VCaP (cell line): ENCODE results near the gene SNHG17.
"Not testable (repeated sequence)": the region's sequence is repeated elsewhere in the genome, so short reads cannot be mapped to it uniquely, and the experiment has no call there.

Experiments
- H3K27ac ChIP-seq: fragments of 450-650 bp; 2 replicates; pipeline ENCODE4 v1.5.1; 2017
- CTCF ChIP-seq: fragments of 450-650 bp; conservative IDR thresholded peaks from 2 replicates; pipeline ENCODE4 v1.5.1; 2017; ENCODE audit warnings: mild to moderate bottlenecking, moderate library complexity

SNHG17 gene

GRCh38 chr20:38421915-38422314 is 13.2 kb downstream of the SNHG17 start:
- H3K27ac ChIP-seq, result no peak overlapping the region
- TF ChIP-seq CTCF, result no peak

- H3K27ac ChIP-seq, result no peak overlapping the region
- TF ChIP-seq CTCF, result no peak
Observed at GRCh38 chr20:38420388-38421085, 14.6 kb downstream of the SNHG17 start.

- TF ChIP-seq CTCF, result no peak
- H3K27ac ChIP-seq, result no peak overlapping the region
Observed at GRCh38 chr20:38418509-38419204, 16.5 kb downstream of the SNHG17 start.

GRCh38 chr20:38414769-38415450 is 20.2 kb downstream of the SNHG17 start:
- H3K27ac ChIP-seq, result no peak overlapping the region
- no peak for TF ChIP-seq CTCF

- TF ChIP-seq CTCF, result no peak
- no peak overlapping the region for H3K27ac ChIP-seq
Observed at GRCh38 chr20:38412877-38413577, 22.1 kb downstream of the SNHG17 start.

GRCh38 chr20:38407822-38408221 is 27.3 kb downstream of the SNHG17 start:
- not testable (repeated sequence) for H3K27ac ChIP-seq

- no peak overlapping the region for H3K27ac ChIP-seq
- no peak for TF ChIP-seq CTCF
Observed at GRCh38 chr20:38407321-38407720, 27.8 kb downstream of the SNHG17 start.
